Ectodermal cell (in vitro differentiated cells): ENCODE data around the gene GNLY.

Experiments
- H3K27ac ChIP-seq: 2 replicates; pipeline ENCODE4 v1.7.0; 2013; ENCODE audit warnings: mild to moderate bottlenecking, low read depth, low read length; ENCODE audit not compliant: insufficient read depth, poor library complexity, severe bottlenecking
- H3K27me3 ChIP-seq: 2 replicates; pipeline ENCODE4 v1.7.0; 2013; ENCODE audit warnings: mild to moderate bottlenecking, low read length; ENCODE audit not compliant: insufficient read depth, control insufficient read depth, poor library complexity, severe bottlenecking
- H3K36me3 ChIP-seq: one replicate; pipeline ENCODE4 v1.7.0; 2013; ENCODE audit warnings: low read length; ENCODE audit not compliant: control insufficient read depth, insufficient read depth
- H3K4me1 ChIP-seq: one replicate; pipeline ENCODE4 v1.7.0; 2013; ENCODE audit warnings: low read length; ENCODE audit not compliant: control insufficient read depth, insufficient read depth
- H3K4me3 ChIP-seq: 2 replicates; pipeline ENCODE4 v1.7.0; 2013; ENCODE audit warnings: low read depth, low read length, control low read depth; ENCODE audit not compliant: insufficient read depth
- H3K9me3 ChIP-seq: 2 replicates; pipeline ENCODE4 v1.7.0; 2013; ENCODE audit warnings: mild to moderate bottlenecking, low read length, moderate library complexity; ENCODE audit not compliant: control insufficient read depth
- WGBS, 2 experiments: methylation state at CpG; one replicate each; pipeline ENCODE4 v1.1.7; 2013; ENCODE audit warnings: missing lambda C conversion rate in 2 of 2; 5-methylcytosine and 5-hydroxymethylcytosine counted together

Gene GNLY

DNA sequence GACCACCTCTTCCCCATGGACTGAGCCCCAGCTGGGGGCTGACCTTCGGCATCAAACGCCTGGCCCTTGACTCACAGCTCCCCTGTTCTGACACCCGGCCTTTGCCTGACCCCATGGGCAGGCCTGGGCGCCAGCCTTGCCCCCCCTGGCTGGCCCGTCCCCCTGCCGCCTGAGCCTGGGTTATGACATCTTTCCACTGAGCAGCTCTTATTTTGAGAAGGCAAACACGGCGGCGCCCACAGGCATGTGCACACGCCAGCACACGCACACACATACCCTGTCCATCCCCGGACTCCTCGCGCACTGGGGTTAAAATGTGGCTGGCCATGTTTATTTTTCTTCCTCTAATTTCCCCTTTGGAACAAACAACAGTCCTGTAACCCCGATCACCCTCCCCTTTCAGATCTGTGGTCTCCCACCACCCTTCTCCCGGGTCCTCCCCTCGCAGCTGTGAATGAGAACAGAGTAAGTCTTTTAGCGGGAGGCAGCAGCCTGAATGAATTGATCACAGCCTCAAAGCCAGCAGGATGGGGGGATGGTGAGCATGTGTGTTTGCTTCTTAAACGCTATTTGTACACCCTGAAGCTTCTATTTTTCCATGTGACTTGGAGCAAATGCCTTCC, 47.8 kb downstream of the GNLY start:
- no peak overlapping the region for H3K4me3 ChIP-seq
- no peaks in the 10 kb centered on the region for H3K9me3 ChIP-seq
- no peaks in the 10 kb centered on the region for H3K27me3 ChIP-seq
- peak overlapping the region; percentile 71 for H3K27ac ChIP-seq
- H3K4me1 ChIP-seq, result peaks cover 31% of the 10 kb centered on the region
- no peaks in the 10 kb centered on the region for H3K36me3 ChIP-seq
- 67 to 85% methylated on average over 16 to 19 of the region's 19 CpGs for WGBS, 2 experiments

DNA sequence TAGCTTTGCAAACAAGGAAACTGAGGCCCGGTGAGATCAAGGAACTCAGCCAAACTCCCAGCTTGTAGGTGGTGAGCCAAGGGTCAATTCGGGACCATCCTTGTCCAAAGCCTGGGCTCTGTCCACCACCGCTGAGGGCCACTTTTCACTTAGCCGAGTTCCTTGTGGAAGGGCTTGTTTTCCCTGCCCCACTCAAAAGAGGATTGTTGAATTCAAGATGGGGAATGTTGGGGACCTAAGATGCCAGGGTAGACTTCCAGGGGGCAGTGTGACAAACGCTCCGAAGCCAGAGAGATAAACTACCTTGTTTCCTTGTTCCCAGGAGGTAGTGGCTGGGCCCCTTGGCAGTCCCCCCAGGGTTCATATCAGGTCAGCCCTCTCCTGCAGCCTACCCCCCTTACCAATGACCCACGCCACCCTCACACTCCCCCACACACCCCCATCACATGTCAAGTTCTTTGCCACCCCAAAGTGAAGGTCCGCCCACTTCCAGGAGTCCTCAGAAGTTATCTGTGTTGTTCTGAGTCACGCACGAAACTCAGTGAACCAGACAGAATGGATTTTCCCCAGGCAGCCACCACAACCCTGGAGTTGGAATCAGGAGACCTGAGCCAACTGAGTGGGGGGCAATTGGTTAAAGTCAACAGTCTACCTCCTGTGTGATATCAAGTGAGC, 49.3 kb downstream of the GNLY start:
- Histone ChIP-seq H3K4me3 (no peak overlapping the region), H3K27me3 (no peaks in the 10 kb centered on the region), H3K36me3 (no peaks in the 10 kb centered on the region), H3K4me1 (peaks cover 31% of the 10 kb centered on the region), H3K27ac (no peak overlapping the region), H3K9me3 (no peaks in the 10 kb centered on the region)
- 88 to 91% methylated on average over 10 of the region's 10 CpGs for WGBS, 2 experiments

DNA sequence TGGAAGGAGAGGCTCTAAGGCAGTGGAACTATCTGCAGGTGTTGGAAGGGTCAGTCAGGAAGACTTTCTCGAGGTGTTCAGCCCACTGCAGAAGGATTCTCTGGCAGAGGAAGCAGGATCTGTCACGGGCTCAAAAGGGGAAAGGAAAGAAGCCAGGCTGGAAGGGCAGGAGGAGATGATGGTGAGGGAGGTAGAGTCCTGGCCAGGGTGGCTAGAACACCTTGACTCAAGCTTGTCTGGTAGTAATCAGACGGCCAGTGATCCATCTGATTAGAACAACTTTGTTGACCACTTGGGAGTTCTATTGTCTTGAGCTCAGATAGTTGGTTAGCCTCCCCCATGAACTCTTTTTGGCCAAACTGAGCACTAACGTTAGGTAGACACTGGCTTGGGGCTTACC, 49.9 kb downstream of the GNLY start:
- WGBS, 2 experiments, result 94 to 95% methylated on average over 4 of the region's 4 CpGs
- Histone ChIP-seq H3K36me3 (no peaks in the 10 kb centered on the region), H3K27me3 (no peaks in the 10 kb centered on the region), H3K9me3 (no peaks in the 10 kb centered on the region), H3K27ac (no peak overlapping the region), H3K4me3 (no peak overlapping the region), H3K4me1 (peaks cover 31% of the 10 kb centered on the region)

DNA sequence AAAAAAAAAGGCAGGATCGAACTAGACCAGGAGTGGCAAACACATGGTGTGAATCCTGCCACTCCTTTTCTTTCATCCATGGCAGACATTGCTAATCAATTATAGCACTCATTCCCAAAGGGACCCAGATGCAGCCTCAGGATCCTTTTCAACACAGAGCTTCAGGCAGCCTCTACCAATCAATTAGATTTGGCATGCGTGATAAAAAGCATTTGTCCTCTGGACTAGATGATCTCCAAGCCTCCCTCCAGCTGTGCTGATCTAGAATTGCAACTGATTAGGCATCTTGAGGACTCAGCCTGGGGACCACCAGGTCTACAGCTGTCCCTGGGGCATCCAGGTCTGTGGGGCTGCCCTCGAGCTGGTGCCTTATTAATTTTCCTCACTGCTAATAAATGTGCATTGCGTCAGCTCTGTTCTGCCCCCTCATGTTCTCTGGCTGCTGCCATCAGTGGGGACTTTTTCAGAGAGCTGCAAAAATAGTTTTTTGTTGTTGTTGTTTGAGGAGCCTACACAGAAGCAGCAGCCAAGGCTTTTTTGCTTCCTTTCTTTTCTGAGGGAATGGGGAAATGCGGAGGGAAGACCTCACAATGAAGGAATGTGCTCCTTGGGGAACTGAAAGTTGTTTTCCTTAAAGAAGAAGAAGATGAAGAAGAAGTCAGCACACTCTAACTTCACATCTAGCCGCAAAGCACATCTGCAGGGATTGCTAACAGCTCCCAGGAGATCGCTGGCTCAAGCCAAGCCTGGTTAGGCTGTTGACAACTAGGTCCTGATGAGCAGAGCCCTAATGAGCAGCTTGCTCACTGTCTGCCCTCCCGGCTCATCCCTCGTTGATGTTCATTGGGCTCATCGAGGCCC, 50.8 kb downstream of the GNLY start:
- Histone ChIP-seq H3K27ac (no peak overlapping the region), H3K36me3 (no peaks in the 10 kb centered on the region), H3K4me1 (peaks cover 31% of the 10 kb centered on the region), H3K27me3 (no peaks in the 10 kb centered on the region), H3K9me3 (no peaks in the 10 kb centered on the region), H3K4me3 (no peak overlapping the region)
- WGBS, 2 experiments, result 80 to 82% methylated on average over 10 of the region's 10 CpGs

DNA sequence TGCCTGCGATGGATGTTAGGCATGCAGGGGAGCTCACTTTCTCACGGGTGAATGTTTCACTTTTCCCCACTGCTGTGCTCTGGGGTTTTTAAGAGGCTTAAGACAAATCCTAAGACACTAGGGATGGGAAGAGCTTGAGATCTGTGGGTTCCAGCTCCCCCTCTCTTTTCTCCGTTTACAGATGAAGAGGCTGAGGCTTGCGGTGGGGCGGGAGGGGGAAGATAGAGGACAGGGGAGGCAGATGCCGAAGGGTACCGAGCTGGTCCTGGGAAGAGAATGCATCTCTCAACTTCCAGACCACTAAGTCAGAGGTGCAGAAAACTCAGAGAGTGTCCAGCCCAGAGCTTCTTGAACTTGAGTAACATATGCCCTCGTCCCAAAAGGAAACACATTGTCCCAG, 51.5 kb downstream of the GNLY start:
- no peak overlapping the region for H3K27ac ChIP-seq
- no peak overlapping the region for H3K4me3 ChIP-seq
- WGBS, 2 experiments, result 66 to 68% methylated on average over 8 of the region's 8 CpGs
- peaks cover 31% of the 10 kb centered on the region for H3K4me1 ChIP-seq
- no peaks in the 10 kb centered on the region for H3K9me3 ChIP-seq
- H3K27me3 ChIP-seq, result peaks cover 2% of the 10 kb centered on the region
- no peaks in the 10 kb centered on the region for H3K36me3 ChIP-seq

DNA sequence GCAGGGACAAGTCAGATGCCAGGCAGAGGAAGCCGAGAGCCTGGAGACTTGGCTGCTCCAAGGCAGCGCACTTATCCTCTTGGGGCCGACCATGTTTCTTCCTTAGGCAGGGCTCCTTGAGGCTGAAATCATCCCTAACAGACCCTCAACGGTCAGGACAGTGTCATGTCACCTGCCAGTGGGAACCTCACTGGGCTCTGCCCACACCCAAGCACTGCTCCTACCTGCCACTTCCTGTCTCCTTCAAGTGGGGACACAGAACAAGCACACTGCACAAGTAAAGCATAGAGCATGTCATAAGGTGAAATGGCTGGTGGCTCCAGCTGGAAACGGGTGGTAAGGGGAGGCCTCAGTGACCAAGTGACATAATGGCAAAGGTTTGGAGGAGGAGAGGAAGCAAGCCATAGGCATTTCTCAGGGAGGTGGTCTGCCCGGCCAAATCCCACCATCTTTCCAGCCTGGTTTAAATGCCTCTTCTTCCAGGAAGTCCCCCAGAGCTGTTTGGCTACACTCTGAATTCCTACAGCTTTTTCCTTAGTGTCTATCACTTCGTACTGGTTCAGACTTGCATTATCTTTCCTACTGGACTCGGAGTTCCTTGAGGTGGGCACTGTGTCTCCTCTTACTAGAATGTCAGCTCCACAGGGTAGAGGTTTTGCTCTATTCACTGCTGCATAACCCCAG, 52.3 kb downstream of the GNLY start:
- WGBS, 2 experiments, result 89 to 90% methylated on average over 8 of the region's 8 CpGs
- Histone ChIP-seq H3K27ac (no peak overlapping the region), H3K9me3 (no peaks in the 10 kb centered on the region), H3K27me3 (peaks cover 10% of the 10 kb centered on the region), H3K36me3 (no peaks in the 10 kb centered on the region), H3K4me1 (peaks cover 30% of the 10 kb centered on the region), H3K4me3 (no peak overlapping the region)

DNA sequence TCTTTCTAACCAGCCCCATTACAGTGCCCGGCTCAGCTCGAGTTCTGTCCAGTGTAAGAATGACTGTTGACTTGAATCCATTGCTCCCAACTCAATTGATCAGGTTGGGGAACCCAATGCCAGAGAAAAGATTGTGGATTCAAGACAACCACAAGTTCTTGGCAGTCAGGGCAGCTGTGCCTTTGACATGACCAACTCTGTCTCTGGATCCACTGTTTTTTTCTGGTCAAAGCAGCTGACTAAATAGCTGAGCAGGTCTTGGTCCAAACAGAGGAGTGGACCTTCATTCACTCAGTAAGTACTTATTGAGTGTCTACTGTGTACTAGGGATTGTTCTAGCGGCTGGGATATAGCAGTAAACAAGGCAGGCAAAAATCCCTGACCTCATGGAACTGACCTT, 53.3 kb downstream of the GNLY start:
- Histone ChIP-seq H3K27ac (no peak overlapping the region), H3K9me3 (no peaks in the 10 kb centered on the region), H3K36me3 (no peaks in the 10 kb centered on the region), H3K4me3 (no peak overlapping the region), H3K27me3 (peaks cover 20% of the 10 kb centered on the region), H3K4me1 (peaks cover 20% of the 10 kb centered on the region)
- 91 to 92% methylated on average over 3 of the region's 3 CpGs for WGBS, 2 experiments

DNA sequence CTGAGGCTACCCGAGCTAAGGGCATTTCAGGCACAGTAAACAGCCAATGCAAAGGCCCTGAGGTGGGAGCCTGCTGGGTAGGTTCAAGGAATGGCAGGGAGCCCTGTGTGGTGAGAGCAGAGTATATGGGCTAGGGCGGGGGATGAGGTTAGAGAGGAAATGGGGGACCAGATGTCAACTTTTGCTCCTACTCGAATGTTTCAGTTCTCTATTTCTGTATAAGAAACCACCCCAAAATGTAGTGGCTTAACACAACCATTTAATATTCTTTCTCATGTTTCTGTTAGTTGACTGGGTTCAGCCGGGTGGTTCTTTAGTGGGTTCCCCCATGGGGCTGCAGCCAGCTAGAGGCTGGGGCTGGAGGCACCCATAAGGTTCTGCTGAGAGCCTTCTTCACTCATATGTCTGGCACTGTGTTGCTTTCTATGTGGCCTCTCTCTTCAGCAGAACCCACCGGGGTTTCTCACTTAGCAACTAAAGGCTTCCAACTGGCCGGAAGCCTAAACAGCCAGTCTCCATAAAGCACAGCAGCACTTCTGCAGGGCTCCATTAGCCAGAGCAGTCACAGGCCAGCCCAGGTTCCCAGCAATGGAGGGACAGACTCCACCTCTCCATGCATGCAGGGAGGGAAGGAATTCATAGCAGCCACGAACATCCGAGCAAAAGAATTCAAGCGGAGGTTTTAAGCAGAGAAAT, 54.0 kb downstream of the GNLY start:
- Histone ChIP-seq H3K36me3 (no peaks in the 10 kb centered on the region), H3K27me3 (peaks cover 27% of the 10 kb centered on the region), H3K9me3 (no peaks in the 10 kb centered on the region), H3K4me1 (peaks cover 14% of the 10 kb centered on the region), H3K27ac (no peak overlapping the region), H3K4me3 (no peak overlapping the region)
- WGBS, 2 experiments, result 88 to 89% methylated on average over 9 of the region's 9 CpGs
